ENCODE measurements around the gene RP2.

- TF ChIP-seq, protein P1, sequence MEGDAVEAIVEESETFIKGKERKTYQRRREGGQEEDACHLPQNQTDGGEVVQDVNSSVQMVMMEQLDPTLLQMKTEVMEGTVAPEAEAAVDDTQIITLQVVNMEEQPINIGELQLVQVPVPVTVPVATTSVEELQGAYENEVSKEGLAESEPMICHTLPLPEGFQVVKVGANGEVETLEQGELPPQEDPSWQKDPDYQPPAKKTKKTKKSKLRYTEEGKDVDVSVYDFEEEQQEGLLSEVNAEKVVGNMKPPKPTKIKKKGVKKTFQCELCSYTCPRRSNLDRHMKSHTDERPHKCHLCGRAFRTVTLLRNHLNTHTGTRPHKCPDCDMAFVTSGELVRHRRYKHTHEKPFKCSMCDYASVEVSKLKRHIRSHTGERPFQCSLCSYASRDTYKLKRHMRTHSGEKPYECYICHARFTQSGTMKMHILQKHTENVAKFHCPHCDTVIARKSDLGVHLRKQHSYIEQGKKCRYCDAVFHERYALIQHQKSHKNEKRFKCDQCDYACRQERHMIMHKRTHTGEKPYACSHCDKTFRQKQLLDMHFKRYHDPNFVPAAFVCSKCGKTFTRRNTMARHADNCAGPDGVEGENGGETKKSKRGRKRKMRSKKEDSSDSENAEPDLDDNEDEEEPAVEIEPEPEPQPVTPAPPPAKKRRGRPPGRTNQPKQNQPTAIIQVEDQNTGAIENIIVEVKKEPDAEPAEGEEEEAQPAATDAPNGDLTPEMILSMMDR (conservative IDR thresholded peaks at IDR 0.05): no peak
- TF ChIP-seq ZFX (IDR thresholded peaks at IDR 0.05): no peak
These were observed 73.6 kb downstream of the RP2 start for GRCh38 chrX:46910415-46910814.

Data from C4-2B (cell line).